ENCODE results near the gene PMM1. TPM values are rescaled to one million over a fixed set of nuclear protein-coding genes. Genes with fewer than 3 reads are reported as not detected.

PMM1 gene
- polyA plus RNA-seq, 1 of the 3 experiments (the other 2 are of a cell fraction): 46.4 TPM

GRCh38 chr22:41600976-41601375 is 11.3 kb upstream of the PMM1 start:
- H3K36me3 ChIP-seq (replicated peaks in 1 of 2; ENCODE audit: control insufficient read depth in 1 of 2, insufficient read depth in 2 of 2, low read length in 1 of 2): peaks cover 0 to 19% of the 10 kb centered on the region in 2 experiments
- no peaks in the 10 kb centered on the region for H3K9me3 ChIP-seq
- ChIA-PET POLR2A (no interaction called here), CTCF (no interaction called here)
- no peak overlapping the region for H3K9ac ChIP-seq
- no peaks in the 10 kb centered on the region for H4K20me1 ChIP-seq (ENCODE audit: insufficient read depth)
- no peaks in the 10 kb centered on the region for H3F3A ChIP-seq (replicated peaks; ENCODE audit: insufficient read depth)
- no peaks in the 10 kb centered on the region for H3K27me3 ChIP-seq (ENCODE audit: insufficient read depth)
- no peak for DNase-seq
- no peak overlapping the region for H3K27ac ChIP-seq (ENCODE audit: low read depth in 2 of 2, low read length in 1 of 2)
- 100% methylated on average over 3 of the region's 8 CpGs for WGBS (ENCODE audit: low lambda C conversion rate)
- H3K4me1 ChIP-seq (ENCODE audit: control insufficient read depth in 1 of 2, insufficient read depth in 2 of 2, low read depth in 1 of 2, low read length in 1 of 2): peaks cover 5 to 14% of the 10 kb centered on the region in 2 experiments; a peak in 2 of 4 replicates
- H3K79me2 ChIP-seq (ENCODE audit: insufficient read depth): no peaks in the 10 kb centered on the region
- no peak overlapping the region for H3K4me3 ChIP-seq (ENCODE audit: low read depth in 2 of 2, low read length in 1 of 2)
- H2AFZ ChIP-seq (ENCODE audit: low read depth): no peak overlapping the region
- no peaks in the 10 kb centered on the region for H3K9me2 ChIP-seq
- TF ChIP-seq MAX (IDR thresholded peaks at IDR 0.05; ENCODE audit: low read depth) (no peak), YY1 (IDR thresholded peaks at IDR 0.05; ENCODE audit: low read depth) (no peak), MXI1 (IDR thresholded peaks at IDR 0.05; ENCODE audit: low read depth, low read length) (no peak), USF2 (IDR thresholded peaks at IDR 0.05; ENCODE audit: borderline replicate concordance, low read depth, low read length) (no peak), RCOR1 (IDR thresholded peaks at IDR 0.05; ENCODE audit: low read length) (no peak), ZBTB33 (IDR thresholded peaks at IDR 0.05; ENCODE audit: borderline replicate concordance, low read depth) (no peak), CTCF (IDR thresholded peaks at IDR 0.05) (no peak), TAF1 (IDR thresholded peaks at IDR 0.05; ENCODE audit: borderline replicate concordance, low read depth, low read length) (no peak), FOXM1 (IDR thresholded peaks at IDR 0.05; ENCODE audit: low read depth) (no peak)
- H3K4me2 ChIP-seq: no peak overlapping the region

- no peaks in the 10 kb centered on the region for H3K27me3 ChIP-seq (ENCODE audit: insufficient read depth)
- peak overlapping the region; percentile 18; the same call in 1 of the 2 replicates for H3K9ac ChIP-seq
- ChIA-PET POLR2A (interaction anchor here (1.3 kb wide), 1 partner anchor 9 kb away, joined by 3 read pairs; the partner anchor contains the start of gene PMM1), CTCF (interaction anchor here (0.5 to 3.0 kb wide), 7 partner anchors 14 to 314 kb away, joined by 3 to 35 read pairs (median 5); partner anchors contain the start of gene POLR3H)
- H3K4me3 ChIP-seq (ENCODE audit: low read depth in 2 of 2, low read length in 1 of 2): no peak overlapping the region
- H4K20me1 ChIP-seq (ENCODE audit: insufficient read depth): no peaks in the 10 kb centered on the region
- 91% methylated on average over 7 of the region's 8 CpGs for WGBS (ENCODE audit: low lambda C conversion rate)
- no peaks in the 10 kb centered on the region for H3F3A ChIP-seq (replicated peaks; ENCODE audit: insufficient read depth)
- no peak overlapping the region for H2AFZ ChIP-seq (ENCODE audit: low read depth)
- no peak overlapping the region for H3K4me2 ChIP-seq
- H3K36me3 ChIP-seq (replicated peaks in 1 of 2; ENCODE audit: control insufficient read depth in 1 of 2, insufficient read depth in 2 of 2, low read length in 1 of 2): peaks cover 0 to 11% of the 10 kb centered on the region in 2 experiments
- no peaks in the 10 kb centered on the region for H3K79me2 ChIP-seq (ENCODE audit: insufficient read depth)
- H3K9me3 ChIP-seq: no peaks in the 10 kb centered on the region
- peaks cover 5 to 14% of the 10 kb centered on the region in 2 experiments; a peak in 2 of 4 replicates for H3K4me1 ChIP-seq (ENCODE audit: control insufficient read depth in 1 of 2, insufficient read depth in 2 of 2, low read depth in 1 of 2, low read length in 1 of 2)
- H3K9me2 ChIP-seq: no peaks in the 10 kb centered on the region
- no peak for DNase-seq
- H3K27ac ChIP-seq (ENCODE audit: low read depth in 2 of 2, low read length in 1 of 2): peak overlapping the region in 1 of 2 experiments; percentile 65; a peak in 3 of 4 replicates
- TF ChIP-seq EP300 (IDR thresholded peaks at IDR 0.05; ENCODE audit: borderline replicate concordance in 1 of 2, low read depth in 1 of 2, low read length in 1 of 2) (no peak), REST (IDR thresholded peaks at IDR 0.05; ENCODE audit: low read depth, low read length) (no peak), FOSL2 (IDR thresholded peaks at IDR 0.05; ENCODE audit: borderline replicate concordance, low read depth) (no peak), NRF1 (IDR thresholded peaks at IDR 0.05; ENCODE audit: low read depth, low read length) (no peak), GATA2 (CRISPR knock-in tag; IDR thresholded peaks at IDR 0.05) (no peak), POLR2AphosphoS5 (IDR thresholded peaks at IDR 0.05; ENCODE audit: low read depth, low read length) (no peak), TCF12 (IDR thresholded peaks at IDR 0.05) (no peak)
These were observed 9.4 kb upstream of the PMM1 start for GRCh38 chr22:41598891-41599635.

Measured in SK-N-SH (cell line).